Dendritic cell treated with granulocyte-macrophage colony-stimulating factor and Interleukin-4, amounts not matched to agents 40 ng/mL and 50 ng/mL, for 4 days (primary cell): ENCODE measurements around the gene AP1S3.
"Not testable (repeated sequence)": the region's sequence is repeated elsewhere in the genome, so short reads cannot be mapped to it uniquely, and the experiment has no call there.

ENCODE experiments used
- H3K27ac Mint-ChIP-seq: one replicate; pipeline ENCODE4 v1.8.0; 2022; ENCODE audit warnings: mild to moderate bottlenecking, mixed read lengths
- H3K27me3 Mint-ChIP-seq: one replicate; pipeline ENCODE4 v1.8.0; 2022; ENCODE audit warnings: mild to moderate bottlenecking, mixed read lengths
- H3K36me3 Mint-ChIP-seq: one replicate; pipeline ENCODE4 v1.8.0; 2022; ENCODE audit warnings: low read depth, mixed read lengths
- H3K4me1 Mint-ChIP-seq: one replicate; pipeline ENCODE4 v1.8.0; 2022; ENCODE audit warnings: low read depth, mixed read lengths
- H3K4me3 Mint-ChIP-seq: one replicate; pipeline ENCODE4 v1.8.0; 2022; ENCODE audit warnings: mild to moderate bottlenecking, moderate library complexity, mixed read lengths
- H3K9me3 Mint-ChIP-seq: one replicate; pipeline ENCODE4 v1.8.0; 2022; ENCODE audit warnings: mixed read lengths
- intact Hi-C: fragments of 100-400 bp; cut with micrococcal nuclease; formaldehyde crosslinking; loops from one replicate; pipeline ENCODE4 v1.15.0; 2022

Gene AP1S3

DNA sequence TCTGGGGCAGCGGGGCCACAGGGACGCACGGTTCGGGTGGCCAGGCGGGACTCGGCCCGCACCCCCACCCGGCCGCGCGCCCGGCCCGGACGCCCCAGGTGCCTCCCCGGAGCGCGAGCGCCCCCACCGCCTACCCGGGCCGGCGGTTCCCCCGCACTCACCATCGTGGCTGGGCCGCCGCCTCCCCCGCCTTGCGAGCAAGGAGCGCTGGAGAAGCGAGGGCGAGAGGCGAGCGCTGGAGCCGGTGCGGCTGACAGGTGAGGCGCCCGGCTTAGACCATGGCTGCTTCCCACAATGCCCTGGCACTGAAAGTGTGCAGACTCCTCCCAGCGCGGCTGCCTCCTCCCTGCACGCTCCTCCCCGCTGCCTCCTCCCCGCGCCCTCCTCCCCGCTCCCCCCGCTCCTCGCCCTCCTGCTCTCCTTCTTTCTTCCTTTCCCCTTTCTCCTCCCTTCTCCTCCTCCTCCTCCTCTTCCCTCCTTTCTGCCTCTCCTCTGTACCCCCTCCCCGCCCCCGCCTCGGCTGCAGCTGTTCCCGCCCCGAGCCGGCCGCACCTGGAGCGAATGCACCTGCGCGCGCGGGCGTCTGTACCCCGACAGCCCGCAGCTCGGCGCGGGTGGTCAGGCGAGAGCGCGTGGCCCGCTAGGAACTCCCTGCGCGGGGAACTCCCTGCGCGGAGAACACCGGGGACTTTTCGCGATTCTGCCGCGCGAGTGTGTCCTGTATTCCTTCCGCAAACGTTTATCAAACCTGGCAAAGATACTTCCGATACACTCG lies at the start of gene AP1S3:
Gene AP1S3 (minus strand): TSS at position 296 of the 775 bp plus-strand sequence. CDS start 132 bp downstream, at position 164.
- Mint-ChIP-seq H3K4me3 (peak within 1 kb of the TSS; percentile 91), H3K4me1 (peaks cover 27% of the 10 kb centered on the region), H3K9me3 (no peaks in the 10 kb centered on the region), H3K27me3 (peaks cover 7% of the 10 kb centered on the region), H3K36me3 (no peaks in the 10 kb centered on the region), H3K27ac (peak within 1 kb of the TSS; percentile 67)
- intact Hi-C loops, result loop anchor here (5.0 kb wide), 1 partner anchor 120 kb away; the partner anchor contains the start of gene MRPL44

GRCh38 chr2:223887127-223887526 lies 49.7 kb upstream of the AP1S3 start:
- Mint-ChIP-seq H3K36me3 (peaks cover 59% of the 10 kb centered on the region), H3K4me1 (peaks cover 26% of the 10 kb centered on the region), H3K27me3 (no peaks in the 10 kb centered on the region), H3K27ac (peak overlapping the region; percentile 17), H3K9me3 (no peaks in the 10 kb centered on the region), H3K4me3 (no peak overlapping the region)
- intact Hi-C loops, result no loop called here

GRCh38 chr2:223886726-223887125 lies 49.3 kb upstream of the AP1S3 start:
- Mint-ChIP-seq H3K9me3 (no peaks in the 10 kb centered on the region), H3K4me3 (no peak overlapping the region), H3K27me3 (no peaks in the 10 kb centered on the region), H3K36me3 (peaks cover 63% of the 10 kb centered on the region), H3K27ac (peak overlapping the region; percentile 17), H3K4me1 (peaks cover 26% of the 10 kb centered on the region)
- intact Hi-C loops, result no loop called here

DNA sequence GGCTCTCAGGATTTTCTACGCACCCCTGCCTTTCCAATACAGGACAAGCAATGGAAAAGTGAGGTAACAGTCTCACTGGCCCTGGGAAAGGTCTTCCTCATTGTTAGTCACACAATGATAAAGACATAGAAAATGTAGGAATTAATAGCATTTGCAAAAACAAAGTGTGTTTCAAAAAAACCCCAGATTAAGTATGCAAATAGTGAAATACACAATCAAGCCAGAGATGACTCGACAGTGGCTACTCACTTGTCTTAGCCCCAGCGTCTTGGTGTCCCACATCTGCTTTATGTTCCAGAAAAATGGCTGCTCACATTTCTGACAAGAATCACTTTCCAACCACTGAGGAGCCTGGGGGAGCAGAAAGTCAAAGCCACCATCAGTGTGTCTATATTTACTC lies 47.0 kb upstream of the AP1S3 start:
- peaks cover 18% of the 10 kb centered on the region for H3K4me1 Mint-ChIP-seq
- intact Hi-C loops, result no loop called here
- peaks cover 78% of the 10 kb centered on the region for H3K36me3 Mint-ChIP-seq
- no peaks in the 10 kb centered on the region for H3K9me3 Mint-ChIP-seq
- H3K27me3 Mint-ChIP-seq, result no peaks in the 10 kb centered on the region
- no peak overlapping the region for H3K4me3 Mint-ChIP-seq
- H3K27ac Mint-ChIP-seq, result no peak overlapping the region

DNA sequence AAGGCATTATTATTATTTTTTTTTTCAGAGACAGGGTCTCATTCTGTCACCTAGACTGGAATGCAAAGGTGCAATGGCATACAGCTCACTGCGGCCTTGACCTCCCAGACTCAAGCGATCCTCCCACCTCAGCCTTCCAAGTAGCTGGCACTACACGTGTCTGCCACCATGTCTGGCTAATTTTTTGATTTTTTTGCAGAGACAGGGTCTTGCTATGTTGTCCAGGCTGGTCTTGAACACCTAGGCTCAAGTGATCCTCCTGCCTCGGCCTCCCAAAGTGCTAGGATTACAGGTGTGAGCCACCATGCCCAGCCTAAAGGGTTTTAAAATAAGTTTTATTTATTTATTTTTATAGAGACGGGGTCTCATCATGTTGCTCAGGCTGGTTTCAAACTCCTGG lies 45.3 kb upstream of the AP1S3 start:
- peaks cover 89% of the 10 kb centered on the region for H3K36me3 Mint-ChIP-seq
- H3K27me3 Mint-ChIP-seq, result no peaks in the 10 kb centered on the region
- H3K27ac Mint-ChIP-seq, result no peak overlapping the region
- intact Hi-C loops, result no loop called here
- H3K4me1 Mint-ChIP-seq, result peaks cover 18% of the 10 kb centered on the region
- H3K9me3 Mint-ChIP-seq, result no peaks in the 10 kb centered on the region
- H3K4me3 Mint-ChIP-seq, result no peak overlapping the region

DNA sequence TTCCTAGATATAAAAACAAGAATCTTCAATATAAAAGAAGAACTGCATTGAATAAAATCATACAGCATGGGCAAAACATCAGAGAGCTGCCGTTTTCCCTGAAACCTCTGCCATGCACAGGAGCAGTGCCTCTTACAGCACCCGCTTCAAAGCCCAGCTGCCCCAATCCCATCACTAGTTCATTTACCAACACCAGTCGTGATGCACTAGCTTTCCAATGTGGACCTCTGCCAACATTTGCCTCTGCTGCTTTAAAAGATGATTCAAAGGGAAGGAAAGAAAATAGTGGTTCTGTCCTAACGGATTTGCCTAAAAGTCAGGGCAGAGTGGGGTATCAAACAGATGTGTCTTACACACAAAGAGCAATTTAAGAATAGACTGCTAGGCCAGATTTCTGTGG lies 43.4 kb upstream of the AP1S3 start:
- Mint-ChIP-seq H3K9me3 (no peaks in the 10 kb centered on the region), H3K36me3 (peaks cover 88% of the 10 kb centered on the region), H3K27ac (no peak overlapping the region), H3K27me3 (no peaks in the 10 kb centered on the region), H3K4me3 (no peak overlapping the region), H3K4me1 (peaks cover 9% of the 10 kb centered on the region)
- intact Hi-C loops, result no loop called here

GRCh38 chr2:223877721-223878410 lies 40.5 kb upstream of the AP1S3 start:
- Mint-ChIP-seq H3K27ac (no peak overlapping the region), H3K27me3 (no peaks in the 10 kb centered on the region), H3K4me1 (peaks cover 9% of the 10 kb centered on the region), H3K4me3 (no peak overlapping the region), H3K36me3 (peaks cover 84% of the 10 kb centered on the region), H3K9me3 (no peaks in the 10 kb centered on the region)
- intact Hi-C loops, result no loop called here

- H3K4me1 Mint-ChIP-seq, result peaks cover 18% of the 10 kb centered on the region
- no peaks in the 10 kb centered on the region for H3K27me3 Mint-ChIP-seq
- intact Hi-C loops, result no loop called here
- no peaks in the 10 kb centered on the region for H3K9me3 Mint-ChIP-seq
- peaks cover 77% of the 10 kb centered on the region for H3K36me3 Mint-ChIP-seq
- H3K4me3 Mint-ChIP-seq, result no peak overlapping the region
- H3K27ac Mint-ChIP-seq, result no peak overlapping the region
These were observed 36.3 kb upstream of the AP1S3 start for GRCh38 chr2:223873672-223874071.

DNA sequence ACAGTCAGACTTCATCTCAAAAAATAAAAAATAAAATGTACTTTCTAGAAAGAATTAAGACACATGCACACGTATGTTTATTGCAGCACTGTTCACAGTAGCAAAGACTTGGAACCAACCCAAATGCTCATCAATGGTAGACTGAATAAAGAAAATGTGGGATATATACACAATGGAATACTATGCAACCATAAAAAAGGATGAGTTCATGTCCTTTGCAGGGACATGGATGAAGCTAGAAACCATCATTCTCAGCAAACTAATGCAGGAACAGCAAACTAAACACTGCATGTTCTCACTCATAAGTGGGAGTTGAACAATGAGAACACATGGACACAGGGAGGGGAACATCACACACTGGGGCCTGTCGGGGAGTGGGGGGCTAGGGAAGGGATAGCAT lies 35.4 kb upstream of the AP1S3 start:
- intact Hi-C loops, H3K9me3 Mint-ChIP-seq, H3K4me3 Mint-ChIP-seq, H3K27me3 Mint-ChIP-seq, H3K27ac Mint-ChIP-seq: not testable (repeated sequence)
- H3K4me1 Mint-ChIP-seq, result peaks cover 10% of the 10 kb centered on the region
- H3K36me3 Mint-ChIP-seq, result peaks cover 69% of the 10 kb centered on the region

GRCh38 chr2:223871661-223872060 lies 34.3 kb upstream of the AP1S3 start:
- peak overlapping the region; percentile 60 for H3K27ac Mint-ChIP-seq

DNA sequence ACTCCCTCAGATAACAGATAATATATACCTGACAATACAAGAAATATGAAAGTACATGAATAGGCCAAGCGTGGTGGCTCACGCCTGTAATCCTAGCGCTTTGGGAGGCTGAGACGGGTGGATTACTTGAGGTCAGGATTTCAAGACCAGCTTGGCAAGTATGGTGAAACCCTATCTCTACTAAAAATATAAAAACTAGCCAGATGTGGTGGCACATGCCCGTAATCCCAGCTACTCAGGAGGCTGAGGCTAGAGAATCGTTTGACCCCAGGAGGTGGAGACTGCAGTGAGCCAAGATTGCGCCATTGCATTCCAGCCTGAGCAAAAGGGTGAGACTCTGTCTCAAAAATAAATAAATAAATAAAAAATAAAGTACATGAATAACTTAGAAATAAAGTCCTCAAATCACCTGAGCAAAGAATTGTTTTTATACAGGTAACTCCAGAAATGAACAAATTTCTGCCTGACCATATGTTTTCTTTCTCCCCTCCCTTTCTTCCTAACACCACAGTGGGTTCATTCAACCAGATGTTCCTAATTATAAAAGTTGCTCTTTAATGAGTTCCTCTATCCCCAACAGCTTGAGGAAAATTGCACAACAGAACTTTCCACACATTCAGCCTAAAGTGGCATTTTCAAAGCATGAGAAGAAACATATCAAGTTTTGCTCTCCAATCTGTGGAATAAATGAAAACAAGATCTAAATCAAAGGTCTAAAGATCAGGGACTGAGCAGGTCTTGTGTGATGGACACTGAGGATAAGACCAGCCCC lies 33.6 kb upstream of the AP1S3 start:
- H3K4me1 Mint-ChIP-seq, result peaks cover 24% of the 10 kb centered on the region

More at GRCh38 chr2:223871661-223872060, 34.3 kb upstream of the AP1S3 start:
- H3K4me3 Mint-ChIP-seq, intact Hi-C loops, H3K9me3 Mint-ChIP-seq, H3K27me3 Mint-ChIP-seq: not testable (repeated sequence)
- Mint-ChIP-seq H3K36me3 (peaks cover 58% of the 10 kb centered on the region), H3K4me1 (peaks cover 18% of the 10 kb centered on the region)

DNA sequence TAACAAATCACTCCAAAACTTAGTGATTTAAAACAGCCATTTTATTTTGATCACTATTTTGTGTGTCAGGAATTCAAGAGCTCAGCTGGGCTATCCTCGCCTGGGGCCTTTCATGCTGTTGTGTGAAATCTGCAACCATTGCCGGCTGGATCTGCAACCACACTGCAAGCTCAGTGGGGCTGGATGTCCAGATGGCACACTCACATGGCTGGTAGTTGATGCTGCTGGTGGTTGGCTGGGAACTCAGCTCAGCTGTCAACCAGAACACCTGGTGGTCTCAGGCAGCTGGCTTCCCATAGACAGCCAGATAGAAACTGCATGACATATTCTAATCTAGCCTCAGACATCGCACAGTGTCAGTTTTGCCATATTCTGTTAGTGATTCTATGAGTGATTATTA lies 30.6 kb upstream of the AP1S3 start:
- Mint-ChIP-seq H3K27ac (no peak overlapping the region), H3K4me1 (peaks cover 40% of the 10 kb centered on the region), H3K27me3 (no peaks in the 10 kb centered on the region), H3K36me3 (peaks cover 61% of the 10 kb centered on the region), H3K4me3 (no peak overlapping the region), H3K9me3 (no peaks in the 10 kb centered on the region)
- intact Hi-C loops, result no loop called here

More for the DNA sequence above, 33.6 kb upstream of the AP1S3 start:
- intact Hi-C loops, result no loop called here
- Mint-ChIP-seq H3K36me3 (peaks cover 64% of the 10 kb centered on the region), H3K27me3 (no peaks in the 10 kb centered on the region), H3K27ac (peak overlapping the region; percentile 60), H3K4me3 (no peak overlapping the region), H3K9me3 (no peaks in the 10 kb centered on the region)

- Mint-ChIP-seq H3K27ac (peak overlapping the region; percentile 16), H3K36me3 (peaks cover 57% of the 10 kb centered on the region), H3K4me1 (peaks cover 31% of the 10 kb centered on the region), H3K27me3 (no peaks in the 10 kb centered on the region), H3K4me3 (no peak overlapping the region), H3K9me3 (no peaks in the 10 kb centered on the region)
- intact Hi-C loops, result no loop called here
These were observed 28.6 kb upstream of the AP1S3 start for GRCh38 chr2:223865907-223866508.
